Activated CD4-positive, alpha-beta T cell treated with anti-CD3 and anti-CD28 coated beads, Interleukin-2, amount 50 U/mL, for 24 hours (primary cell): ENCODE measurements around the gene COQ5.

Experiments used
- DNase-seq, 2 donors: peaks; one replicate each; pipeline ENCODE4 v3.0.0-alpha.2; 2020; ENCODE audit warnings: low read depth in 1 of 2, low spot score in 1 of 2

The COQ5 gene

DNA sequence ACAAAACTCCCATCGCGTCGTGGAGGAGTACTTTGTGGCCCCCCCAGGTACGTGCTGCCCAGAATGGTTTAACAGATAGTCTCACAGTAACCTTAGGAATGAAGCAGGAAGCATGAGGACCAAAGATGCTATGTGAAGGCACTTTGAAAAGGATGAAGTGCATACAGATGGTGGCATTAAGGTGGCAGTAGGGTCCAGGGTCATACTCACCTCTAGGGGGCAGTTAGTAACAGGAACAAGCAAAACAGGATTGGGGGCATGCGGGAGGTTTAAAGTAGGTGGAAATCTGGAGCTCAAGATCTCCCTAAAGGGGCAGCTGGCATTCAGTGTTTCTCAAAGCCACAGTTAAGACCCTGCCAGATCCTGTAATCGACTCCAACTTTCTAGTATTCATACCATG is 71.8 kb downstream of the COQ5 start:
- DNase-seq = no peak

DNA sequence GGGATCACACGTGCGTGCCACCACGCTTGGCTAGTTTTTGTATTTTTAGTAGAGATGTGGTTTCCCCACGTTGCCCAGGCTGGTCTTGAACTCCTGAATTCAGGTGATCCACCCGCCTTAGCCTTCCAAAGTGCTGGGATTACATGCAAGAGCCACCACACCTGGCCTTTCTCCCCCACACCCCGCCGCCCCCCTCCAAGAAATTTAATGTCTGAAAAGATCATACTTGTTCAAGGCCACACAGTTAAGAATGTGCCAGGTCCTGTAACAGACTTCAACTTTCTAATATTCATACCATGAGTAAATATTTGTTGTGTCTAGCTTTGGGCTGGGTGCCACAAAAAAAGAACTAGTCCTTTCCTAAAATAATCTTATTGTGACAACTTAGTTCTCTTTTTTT is 73.7 kb downstream of the COQ5 start:
- no peak for DNase-seq

DNA sequence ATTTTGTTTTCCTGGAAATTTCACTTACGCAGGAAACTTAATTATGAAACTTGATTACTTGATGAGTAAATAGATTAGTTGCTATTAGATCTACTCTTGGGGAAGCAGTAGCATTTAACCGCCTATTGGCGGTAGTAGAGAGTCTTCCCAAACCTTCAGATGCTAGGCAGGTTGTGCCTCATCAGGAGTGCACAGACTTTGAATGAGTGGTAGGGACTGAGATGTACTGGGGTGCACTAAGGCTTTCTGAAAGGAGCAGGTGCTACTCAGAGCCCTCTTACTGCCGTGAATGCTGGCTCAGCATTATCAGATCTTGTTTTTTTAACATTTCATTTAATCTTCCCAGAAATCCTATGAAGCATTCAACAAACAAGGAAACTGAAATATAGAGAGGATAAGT is 75.0 kb downstream of the COQ5 start:
- DNase-seq = peak in 1 of 2 donors; percentile 15
